AG04450 (cell line): Measurements from ENCODE around the gene MED12L. TPM values are rescaled to one million over a fixed set of nuclear protein-coding genes. Genes with fewer than 3 reads are reported as not detected.

Source experiments
- CTCF ChIA-PET: fragments of 300-600, 350-600 bp; formaldehyde crosslinking; extraction: SDS; loops from one replicate; lab custom pipeline; 2022; ENCODE audit warnings: antibody characterized with exemption, inconsistent platforms; lab: Charles Lee
- POLR2A ChIA-PET: fragments of 350-600 bp; formaldehyde crosslinking; extraction: SDS; loops from one replicate; lab custom pipeline; 2021; ENCODE audit warnings: antibody characterized with exemption, inconsistent platforms; lab: Yijun Ruan, JAX
- DNase-seq: peaks from one replicate; pipeline ENCODE4 v3.0.0-alpha.2; 2011; ENCODE audit warnings: low read depth, low spot score
- H3K27ac ChIP-seq: one replicate; pipeline ENCODE4 v1.5.1; 2012; ENCODE audit warnings: low read depth, low read length, control low read depth
- H3K27me3 ChIP-seq: one replicate; pipeline ENCODE4 v1.6.0; 2012; ENCODE audit warnings: low read length; ENCODE audit not compliant: control insufficient read depth, insufficient read depth
- H3K4me3 ChIP-seq: 2 replicates; pipeline ENCODE4 v1.5.1; 2011; ENCODE audit warnings: mild to moderate bottlenecking, low read depth, low read length, control low read depth
- H3K9me3 ChIP-seq: 2 replicates; pipeline ENCODE4 v1.5.1; 2012; ENCODE audit warnings: low read length; ENCODE audit not compliant: control insufficient read depth, insufficient read depth
- CTCF ChIP-seq: IDR thresholded peaks from 2 replicates; pipeline ENCODE4 v1.5.1; 2011; ENCODE audit warnings: low read depth, low read length, control low read depth, inconsistent platforms
- polyA plus RNA-seq: library from polyadenylated mRNA; depleted of rRNA; stranded (reverse); fragments of >200 nt; gene quantifications from 2 replicates; pipeline ENCODE4 v1.2.3, GENCODE V29; 2011

MED12L gene
- polyA plus RNA-seq, 1 experiment: 0.26 TPM

- H3K27me3 ChIP-seq: peaks cover 9% of the 10 kb centered on the region
- no peak for DNase-seq
Measured at GRCh38 chr3:151112731-151113130, 27.3 kb downstream of the MED12L start.

GRCh38 chr3:151113343-151113742 is 27.9 kb downstream of the MED12L start:
- Histone ChIP-seq H3K9me3 (no peaks in the 10 kb centered on the region), H3K4me3 (no peak overlapping the region), H3K27me3 (peaks cover 9% of the 10 kb centered on the region), H3K27ac (no peak overlapping the region)
- TF ChIP-seq CTCF: no peak
- DNase-seq: no peak
- ChIA-PET POLR2A (no interaction called here), CTCF (interaction anchor here (0.7 kb wide), 1 partner anchor 9 kb away, joined by 3 read pairs; no protein-coding TSS in a partner anchor)

More at GRCh38 chr3:151112731-151113130, 27.3 kb downstream of the MED12L start:
- POLR2A ChIA-PET: no interaction called here
- no peak overlapping the region for H3K27ac ChIP-seq
- CTCF ChIA-PET: no interaction called here
- no peak for TF ChIP-seq CTCF
- no peaks in the 10 kb centered on the region for H3K9me3 ChIP-seq
- no peak overlapping the region for H3K4me3 ChIP-seq

- peaks cover 5% of the 10 kb centered on the region for H3K27me3 ChIP-seq
- DNase-seq: no peak
- POLR2A ChIA-PET: no interaction called here
- CTCF ChIA-PET: no interaction called here
- H3K4me3 ChIP-seq: no peak overlapping the region
- no peak for TF ChIP-seq CTCF
- H3K27ac ChIP-seq: no peak overlapping the region
- no peaks in the 10 kb centered on the region for H3K9me3 ChIP-seq
Measured at GRCh38 chr3:151117047-151117446, 31.6 kb downstream of the MED12L start.

GRCh38 chr3:151119188-151119587 is 33.7 kb downstream of the MED12L start:
- DNase-seq: no peak
- ChIA-PET POLR2A (no interaction called here), CTCF (no interaction called here)
- Histone ChIP-seq H3K4me3 (no peak overlapping the region), H3K27me3 (no peaks in the 10 kb centered on the region), H3K9me3 (no peaks in the 10 kb centered on the region), H3K27ac (no peak overlapping the region)
- no peak for TF ChIP-seq CTCF

GRCh38 chr3:151120409-151120808 is 34.9 kb downstream of the MED12L start:
- no peak for TF ChIP-seq CTCF
- H3K27me3 ChIP-seq: no peaks in the 10 kb centered on the region
- no peak for DNase-seq
- no peaks in the 10 kb centered on the region for H3K9me3 ChIP-seq
- no peak overlapping the region for H3K27ac ChIP-seq
- ChIA-PET POLR2A (no interaction called here), CTCF (interaction anchor here (0.6 to 1.1 kb wide), 2 partner anchors 26 to 1411 kb away, joined by 3 read pairs; no protein-coding TSS in a partner anchor)
- H3K4me3 ChIP-seq: no peak overlapping the region
